ENCODE data around the gene JAM3.
"Not testable (repeated sequence)": the region's sequence is repeated elsewhere in the genome, so short reads cannot be mapped to it uniquely, and the experiment has no call there.

The JAM3 gene

GRCh38 chr11:134149371-134149770, 80.5 kb downstream of the JAM3 start:
- no peak for DNase-seq

GRCh38 chr11:134150195-134150903, 81.5 kb downstream of the JAM3 start:
- DNase-seq, result no peak

- DNase-seq, result no peak
Measured at GRCh38 chr11:134151083-134151747, 82.3 kb downstream of the JAM3 start.

- no peak for DNase-seq
Measured at GRCh38 chr11:134152696-134153095, 83.8 kb downstream of the JAM3 start.

GRCh38 chr11:134153147-134153905, 84.5 kb downstream of the JAM3 start:
- DNase-seq, result no peak

GRCh38 chr11:134154441-134154840, 85.6 kb downstream of the JAM3 start:
- no peak for DNase-seq

GRCh38 chr11:134155456-134155855, 86.6 kb downstream of the JAM3 start:
- DNase-seq, result no peak

- DNase-seq, result no peak
Measured at GRCh38 chr11:134155946-134156865, 87.3 kb downstream of the JAM3 start.

GRCh38 chr11:134157451-134157850, 88.6 kb downstream of the JAM3 start:
- DNase-seq, result no peak

- DNase-seq, result no peak
Measured at GRCh38 chr11:134158023-134158422, 89.2 kb downstream of the JAM3 start.

GRCh38 chr11:134159652-134160051, 90.8 kb downstream of the JAM3 start:
- DNase-seq, result no peak

- DNase-seq, result no peak
Measured at GRCh38 chr11:134164490-134165370, 95.9 kb downstream of the JAM3 start.

- DNase-seq, result no peak
Measured at GRCh38 chr11:134170177-134170918, 101.5 kb downstream of the JAM3 start.

GRCh38 chr11:134170919-134171281, 102.0 kb downstream of the JAM3 start:
- no peak for DNase-seq

GRCh38 chr11:134171951-134172350, 103.1 kb downstream of the JAM3 start:
- no peak for DNase-seq

- DNase-seq, result no peak
Measured at GRCh38 chr11:134173296-134173695, 104.4 kb downstream of the JAM3 start.

GRCh38 chr11:134176284-134176683, 107.4 kb downstream of the JAM3 start:
- no peak for DNase-seq

GRCh38 chr11:134178032-134178674, 109.3 kb downstream of the JAM3 start:
- DNase-seq, result no peak

- DNase-seq, result no peak
Measured at GRCh38 chr11:134181707-134182106, 112.8 kb downstream of the JAM3 start.

GRCh38 chr11:134188092-134188491, 119.2 kb downstream of the JAM3 start:
- DNase-seq, result not testable (repeated sequence)

- DNase-seq, result no peak
Measured at GRCh38 chr11:134196756-134197155, 127.9 kb downstream of the JAM3 start.
